Spleen (tissue), 7 donors: Measurements from ENCODE around the gene ALDH1A1.

ENCODE experiments used
- CTCF ChIP-seq, 11 experiments: fragments of 200-600 bp in 7 of 11; fragments of 450-650 bp in 4 of 11; sonication (generic) in 4 of 11; IDR thresholded peaks in 8 of 11; conservative IDR thresholded peaks in 3 of 11; 1 replicate in 7 of 11; 2 replicates in 4 of 11; pipeline versions ENCODE4 v1.4.0 to v1.8.0; 2016 to 2021; ENCODE audit warnings: antibody characterized with exemption in 11 of 11, inconsistent platforms in 4 of 11, mild to moderate bottlenecking in 1 of 11
- POLR2A ChIP-seq, 3 donors: fragments of 450-650 bp; IDR thresholded peaks; one replicate each; pipeline ENCODE4 v1.5.1; 2017; ENCODE audit warnings: antibody characterized with exemption in 3 of 3, mild to moderate bottlenecking in 1 of 3
- POLR2AphosphoS5 ChIP-seq, 3 donors: sonication (generic); formaldehyde crosslinking; IDR thresholded peaks; one replicate each; pipeline ENCODE4 v1.5.1; 2017; ENCODE audit warnings: antibody characterized with exemption in 3 of 3
- donor health status: DM: no; HTN: no; CAD: no; lungs with moderate emphysema.
- donor health status: DM: no; HTN: no; CAD: no.
- donor health status: DM: no; HTN: no; CAD: no.

GRCh38 chr9:72855321-72855720, 97.5 kb downstream of the ALDH1A1 start:
- TF ChIP-seq CTCF (IDR thresholded peaks at IDR 0.05 in 8 of 11, conservative IDR thresholded peaks at IDR 0.05 in 3 of 11) (no peak), POLR2A (IDR thresholded peaks at IDR 0.05) (no peak), POLR2AphosphoS5 (IDR thresholded peaks at IDR 0.05) (no peak)
